Endodermal cell (in vitro differentiated cells): ENCODE results near the gene CASR. TPM values are rescaled to one million over a fixed set of nuclear protein-coding genes. Genes with fewer than 3 reads are reported as not detected.

Experiments used
- DNase-seq: peaks from one replicate; pipeline ENCODE4 v3.0.0-alpha.2; 2017
- H3K27ac ChIP-seq: 2 replicates; pipeline ENCODE4 v1.5.1; 2013; ENCODE audit warnings: mild to moderate bottlenecking, low read depth, low read length, moderate library complexity
- H3K27me3 ChIP-seq: 2 replicates; pipeline ENCODE4 v1.6.1; 2013; ENCODE audit warnings: mild to moderate bottlenecking, low read length, moderate library complexity; ENCODE audit not compliant: insufficient read depth, control insufficient read depth, poor library complexity, severe bottlenecking
- H3K36me3 ChIP-seq: 2 replicates; pipeline ENCODE4 v1.7.0; 2013; ENCODE audit warnings: mild to moderate bottlenecking, low read length, moderate library complexity; ENCODE audit not compliant: control insufficient read depth, insufficient read depth
- H3K4me1 ChIP-seq: one replicate; pipeline ENCODE4 v1.7.0; 2013; ENCODE audit warnings: low read length; ENCODE audit not compliant: control insufficient read depth, insufficient read depth
- H3K4me3 ChIP-seq: 2 replicates; pipeline ENCODE4 v1.5.1; 2013; ENCODE audit warnings: mild to moderate bottlenecking, low read length, moderate library complexity
- H3K9ac ChIP-seq: 2 replicates; pipeline ENCODE4 v1.6.1; 2013; ENCODE audit warnings: mild to moderate bottlenecking, low read length, moderate library complexity; ENCODE audit not compliant: poor library complexity, severe bottlenecking; ENCODE audit errors: extremely low read depth
- H3K9me3 ChIP-seq: 2 replicates; pipeline ENCODE4 v1.6.1; 2013; ENCODE audit warnings: mild to moderate bottlenecking, low read length, moderate library complexity; ENCODE audit not compliant: control insufficient read depth
- H3K27ac Mint-ChIP-seq: 2 replicates; pipeline ENCODE4 v1.8.0; 2020; ENCODE audit warnings: mixed read lengths
- H3K27me3 Mint-ChIP-seq: 2 replicates; pipeline ENCODE4 v1.8.0; 2021; ENCODE audit warnings: mild to moderate bottlenecking, mixed read lengths; ENCODE audit not compliant: insufficient read depth
- H3K36me3 Mint-ChIP-seq: 2 replicates; pipeline ENCODE4 v1.8.0; 2020; ENCODE audit warnings: low read depth, mixed read lengths
- H3K4me1 Mint-ChIP-seq: 2 replicates; pipeline ENCODE4 v1.8.0; 2020; ENCODE audit warnings: mixed read lengths
- H3K4me3 Mint-ChIP-seq: 2 replicates; pipeline ENCODE4 v1.8.0; 2020; ENCODE audit warnings: mild to moderate bottlenecking, moderate library complexity, mixed read lengths
- H3K9me3 Mint-ChIP-seq: 2 replicates; pipeline ENCODE4 v1.8.0; 2020; ENCODE audit warnings: mild to moderate bottlenecking, mixed read lengths
- CTCF ChIP-seq: fragments of 200-600 bp; sonication (generic); conservative IDR thresholded peaks from 2 replicates; pipeline ENCODE4 v1.5.0; 2021; ENCODE audit warnings: antibody characterized with exemption, mild to moderate bottlenecking
- WGBS, 2 experiments: methylation state at CpG; one replicate each; pipeline versions ENCODE4 v1.1.5 to v1.1.7; 2013; ENCODE audit warnings: missing lambda C conversion rate in 2 of 2, mixed read lengths in 1 of 2; ENCODE audit not compliant: insufficient coverage in 1 of 2, insufficient read length in 1 of 2; 5-methylcytosine and 5-hydroxymethylcytosine counted together
- total RNA-seq, 2 donors: library from RNA; stranded (reverse); fragmentation: NEBNext Ultra II Directional in 1 of 2; extraction: Animal tissue kit (Norgen Biotek cat#: 25700) in 1 of 2; gene quantifications; 2 replicates in 1 of 2; 3 replicates in 1 of 2; pipeline ENCODE4 v1.2.1, GENCODE V29; 2021

Gene CASR
- total RNA-seq, 2 donors from 2014 or later: 0.04 TPM; not detected in 1

GRCh38 chr3:122325769-122326168 is 142.3 kb downstream of the CASR start:
- no peaks in the 10 kb centered on the region for H3K9me3 ChIP-seq
- H3K9ac ChIP-seq: no peak overlapping the region
- peaks cover 5% of the 10 kb centered on the region for H3K9me3 Mint-ChIP-seq
- H3K27ac Mint-ChIP-seq: no peak overlapping the region
- no peak overlapping the region for H3K4me3 ChIP-seq
- H3K36me3 ChIP-seq: no peaks in the 10 kb centered on the region
- H3K27me3 Mint-ChIP-seq: peaks cover 10% of the 10 kb centered on the region
- H3K36me3 Mint-ChIP-seq: no peaks in the 10 kb centered on the region
- no peaks in the 10 kb centered on the region for H3K4me1 Mint-ChIP-seq
- no peak overlapping the region for H3K27ac ChIP-seq
- H3K4me1 ChIP-seq: no peaks in the 10 kb centered on the region
- 93% methylated on average over 3 of the region's 3 CpGs; no CpG with 5 or more reads in 1 of the 2 experiments for WGBS, 2 experiments
- no peak for TF ChIP-seq CTCF
- H3K4me3 Mint-ChIP-seq: no peak overlapping the region
- no peak for DNase-seq
- H3K27me3 ChIP-seq: peaks cover 7% of the 10 kb centered on the region

DNA sequence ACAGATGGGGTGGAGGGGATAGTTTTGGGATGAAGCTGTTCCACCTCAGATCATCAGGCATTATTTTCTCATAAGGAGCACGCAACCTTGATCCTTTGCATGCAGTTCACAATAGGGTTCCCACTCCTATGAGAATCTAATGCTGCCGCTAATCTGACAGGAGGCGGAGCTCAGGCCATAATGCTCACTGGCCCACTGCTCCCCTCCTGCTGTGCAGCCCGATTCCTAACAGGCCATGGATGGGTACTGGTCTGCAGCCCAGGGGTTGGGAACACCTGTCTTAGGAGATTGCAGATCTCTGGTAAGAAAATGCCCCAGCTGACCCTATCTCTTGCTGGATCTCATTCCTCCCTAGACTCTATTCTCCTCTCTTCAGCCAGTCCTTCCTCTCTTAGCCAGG is 148.4 kb downstream of the CASR start:
- H3K9me3 Mint-ChIP-seq: no peaks in the 10 kb centered on the region
- 75 to 88% methylated on average over 1 to 4 of the region's 4 CpGs for WGBS, 2 experiments

DNA sequence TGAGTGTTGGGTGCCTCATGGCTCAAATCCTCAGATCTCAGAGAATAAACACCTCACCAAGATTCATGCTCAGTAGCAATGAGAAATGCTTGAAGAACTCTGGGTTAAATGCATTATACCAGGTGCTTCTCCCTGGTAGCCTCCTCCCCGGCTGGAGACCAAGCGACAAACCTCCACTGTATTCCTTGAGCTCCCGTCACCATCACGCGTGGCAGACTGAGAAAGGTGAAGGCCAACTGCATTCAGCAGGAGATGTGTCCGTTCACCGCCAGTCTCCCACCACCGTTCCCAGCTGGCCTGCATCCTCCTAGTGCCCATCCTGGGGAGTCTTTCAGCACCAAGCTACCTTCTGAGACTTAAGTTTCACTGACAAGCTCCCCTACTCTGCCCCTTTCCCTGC is 149.1 kb downstream of the CASR start:
- no peaks in the 10 kb centered on the region for H3K4me1 Mint-ChIP-seq
- 95 to 99% methylated on average over 8 of the region's 8 CpGs for WGBS, 2 experiments
- Histone ChIP-seq H3K27ac (no peak overlapping the region), H3K4me3 (no peak overlapping the region), H3K27me3 (peaks cover 15% of the 10 kb centered on the region), H3K36me3 (no peaks in the 10 kb centered on the region), H3K9me3 (no peaks in the 10 kb centered on the region), H3K4me1 (no peaks in the 10 kb centered on the region), H3K9ac (no peak overlapping the region)
- H3K9me3 Mint-ChIP-seq: no peaks in the 10 kb centered on the region
- no peak for DNase-seq
- peaks cover 28% of the 10 kb centered on the region for H3K27me3 Mint-ChIP-seq
- H3K27ac Mint-ChIP-seq: no peak overlapping the region
- no peaks in the 10 kb centered on the region for H3K36me3 Mint-ChIP-seq
- TF ChIP-seq CTCF: no peak
- no peak overlapping the region for H3K4me3 Mint-ChIP-seq

More for the DNA sequence above, 148.4 kb downstream of the CASR start:
- peaks cover 28% of the 10 kb centered on the region for H3K27me3 Mint-ChIP-seq
- peaks cover 8% of the 10 kb centered on the region for H3K27me3 ChIP-seq
- H3K4me3 ChIP-seq: no peak overlapping the region
- no peaks in the 10 kb centered on the region for H3K4me1 ChIP-seq
- H3K27ac ChIP-seq: no peak overlapping the region
- H3K9ac ChIP-seq: no peak overlapping the region
- no peak overlapping the region for H3K27ac Mint-ChIP-seq
- H3K4me3 Mint-ChIP-seq: no peak overlapping the region
- H3K36me3 ChIP-seq: no peaks in the 10 kb centered on the region
- no peaks in the 10 kb centered on the region for H3K9me3 ChIP-seq
- H3K4me1 Mint-ChIP-seq: no peaks in the 10 kb centered on the region
- TF ChIP-seq CTCF: no peak
- no peaks in the 10 kb centered on the region for H3K36me3 Mint-ChIP-seq
- peak; percentile 58 for DNase-seq

Other genes with a start within 250 kb of the CASR start
- gene ILDR1, start 161.4 kb upstream of the CASR start, total RNA-seq: 1 to 10 TPM; 2.0 to 3.6 TPM
- not detected for gene CD86, start 128.3 kb upstream of the CASR start, total RNA-seq
- not detected for gene CSTA, start 141.6 kb downstream of the CASR start, total RNA-seq
- gene MIX23, start 199.6 kb downstream of the CASR start, total RNA-seq: 10 to 100 TPM; 54.1 to 62.6 TPM
- 10 to 100 TPM; 40.9 to 61.7 TPM for gene FAM162A, start 200.5 kb downstream of the CASR start, total RNA-seq
- 1 to 10 TPM; 4.2 to 4.9 TPM for gene WDR5B, start 232.4 kb downstream of the CASR start, total RNA-seq